ENCODE data around the gene LONP2.

- TF ChIP-seq POLR2A (IDR thresholded peaks at IDR 0.05) (no peak), CTCF (IDR thresholded peaks at IDR 0.05) (no peak)
These were observed 115.9 kb downstream of the LONP2 start for GRCh38 chr16:48359983-48360382.
